GM21825 (cell line): Measurements from ENCODE around the gene GNLY.
"Not testable (repeated sequence)": the region's sequence is repeated elsewhere in the genome, so short reads cannot be mapped to it uniquely, and the experiment has no call there.

Source experiments
- ATAC-seq: cut with Tn5 transposase; IDR thresholded peaks from one replicate; pipeline ENCODE4 v1.9.1; 2021; ENCODE audit warnings: mild to moderate bottlenecking, moderate library complexity; ENCODE audit not compliant: unreplicated experiment

GNLY gene

GRCh38 chr2:85694052-85695025, at the start of gene GNLY:
GNLY (plus strand) TSS chr2:85694358; CDS start chr2:85694419, 61 bp downstream.
- ATAC-seq: no peak

GRCh38 chr2:85644909-85645308, 49.2 kb upstream of the GNLY start:
- no peak for ATAC-seq

- no peak for ATAC-seq
Measured at GRCh38 chr2:85646166-85646565, 48.0 kb upstream of the GNLY start.

GRCh38 chr2:85647823-85648526, 46.2 kb upstream of the GNLY start:
- peak; percentile 64 for ATAC-seq

GRCh38 chr2:85648619-85649018, 45.5 kb upstream of the GNLY start:
- ATAC-seq: no peak

GRCh38 chr2:85649201-85650190, 44.7 kb upstream of the GNLY start:
- ATAC-seq: no peak

- ATAC-seq: no peak
Measured at GRCh38 chr2:85650456-85650855, 43.7 kb upstream of the GNLY start.

- ATAC-seq: no peak
Measured at GRCh38 chr2:85651097-85651496, 43.1 kb upstream of the GNLY start.

GRCh38 chr2:85652056-85652455, 42.1 kb upstream of the GNLY start:
- ATAC-seq: no peak

- no peak for ATAC-seq
Measured at GRCh38 chr2:85653996-85654395, 40.2 kb upstream of the GNLY start.

- no peak for ATAC-seq
Measured at GRCh38 chr2:85655961-85656417, 38.2 kb upstream of the GNLY start.

GRCh38 chr2:85656468-85656867, 37.7 kb upstream of the GNLY start:
- ATAC-seq: no peak

GRCh38 chr2:85657399-85657798, 36.8 kb upstream of the GNLY start:
- not testable (repeated sequence) for ATAC-seq

GRCh38 chr2:85659324-85659981, 34.7 kb upstream of the GNLY start:
- ATAC-seq: no peak

- not testable (repeated sequence) for ATAC-seq
Measured at GRCh38 chr2:85660301-85660700, 33.9 kb upstream of the GNLY start.

- no peak for ATAC-seq
Measured at GRCh38 chr2:85660725-85661124, 33.4 kb upstream of the GNLY start.

GRCh38 chr2:85661139-85661858, 32.9 kb upstream of the GNLY start:
- ATAC-seq: no peak

GRCh38 chr2:85662899-85663593, 31.1 kb upstream of the GNLY start:
- no peak for ATAC-seq
